B cell (primary cell): ENCODE data around the gene VCL. TPM values are rescaled to one million over a fixed set of nuclear protein-coding genes. Genes with fewer than 3 reads are reported as not detected.

ENCODE experiments used
- ATAC-seq: fragments of 200-7000 bp; cut with Tn5 transposase; one replicate; pipeline ENCODE4 v1.10.0; 2021; ENCODE audit warnings: low read depth, mild to moderate bottlenecking, moderate number of reproducible peaks, moderate library complexity
- CTCF ChIA-PET: fragments of 350-600 bp; sonication (Branson Sonifier 250); formaldehyde crosslinking; loops from one replicate; lab custom pipeline; 2021; ENCODE audit warnings: antibody characterized with exemption, inconsistent platforms; lab: Charles Lee
- POLR2A ChIA-PET: fragments of 350-600 bp; sonication (Branson Sonifier 250); formaldehyde crosslinking; loops from one replicate; lab custom pipeline; 2021; ENCODE audit warnings: antibody characterized with exemption; lab: Charles Lee
- DNase-seq: peaks from one replicate; pipeline ENCODE4 v3.0.0; 2013
- H2AFZ ChIP-seq: 2 replicates; pipeline ENCODE4 v1.6.1; 2012; ENCODE audit warnings: mild to moderate bottlenecking, low read depth, low read length; ENCODE audit not compliant: insufficient read depth, poor library complexity, severe bottlenecking
- H3K27ac ChIP-seq, 2 donors: 1 replicate in 1 of 2; 2 replicates in 1 of 2; pipeline ENCODE4 v1.5.1; 2012 to 2013; ENCODE audit warnings: low read length in 2 of 2, mild to moderate bottlenecking in 2 of 2, moderate library complexity in 1 of 2
- H3K27me3 ChIP-seq, 4 experiments: fragments of 200-600 bp in 1 of 4; sonication (generic) in 1 of 4; replicated peaks in 1 of 4; 1 replicate in 2 of 4; 2 replicates in 2 of 4; pipeline versions ENCODE4 v1.6.1 to v1.7.0; 2013 to 2016; ENCODE audit warnings: low read length in 3 of 4, mild to moderate bottlenecking in 2 of 4, mixed read lengths in 1 of 4, moderate library complexity in 1 of 4; ENCODE audit not compliant: insufficient read depth in 4 of 4, control insufficient read depth in 3 of 4; ENCODE audit errors: control extremely low read depth in 1 of 4
- H3K36me3 ChIP-seq, 2 experiments: replicated peaks in 1 of 2; 1 replicate in 1 of 2; 2 replicates in 1 of 2; pipeline versions ENCODE4 v1.6.1 to v1.7.1; 2013; ENCODE audit warnings: low read length in 1 of 2; ENCODE audit not compliant: insufficient read depth in 2 of 2, control insufficient read depth in 1 of 2; ENCODE audit errors: control extremely low read depth in 1 of 2, extremely low read depth in 1 of 2
- H3K4me1 ChIP-seq, 2 donors: fragments of 200-600 bp in 1 of 2; sonication (generic) in 1 of 2; 1 replicate in 1 of 2; 2 replicates in 1 of 2; pipeline versions ENCODE4 v1.5.1 to v1.6.1; 2013 to 2017; ENCODE audit warnings: low read length in 2 of 2; ENCODE audit not compliant: control insufficient read depth in 2 of 2, insufficient read depth in 2 of 2
- H3K4me2 ChIP-seq: replicated peaks from 2 replicates; pipeline ENCODE3; 2012; ENCODE audit warnings: mild to moderate bottlenecking, low read depth, low read length; ENCODE audit not compliant: poor library complexity, severe bottlenecking
- H3K4me3 ChIP-seq, 5 experiments: fragments of 200-600 bp in 1 of 5; sonication (generic) in 1 of 5; 1 replicate in 3 of 5; 2 replicates in 2 of 5; pipeline versions ENCODE4 v1.5.1 to v1.7.0; 2011 to 2016; ENCODE audit warnings: low read length in 4 of 5, mild to moderate bottlenecking in 4 of 5, low read depth in 2 of 5, control low read depth in 1 of 5, moderate library complexity in 1 of 5; ENCODE audit not compliant: insufficient read depth in 1 of 5; ENCODE audit errors: control extremely low read depth in 1 of 5, extremely low read depth in 1 of 5
- H3K79me2 ChIP-seq: fragments of 200-600 bp; sonication (generic); one replicate; pipeline ENCODE4 v1.6.0; 2016; ENCODE audit warnings: low read length; ENCODE audit not compliant: control insufficient read depth, insufficient read depth
- H3K9ac ChIP-seq: fragments of 200-600 bp; sonication (generic); 2 replicates; pipeline ENCODE4 v1.6.1; 2017; ENCODE audit warnings: mild to moderate bottlenecking, low read length, moderate library complexity
- H3K9me3 ChIP-seq, 3 donors: one replicate each; pipeline versions ENCODE4 v1.6.1 to v1.7.1; 2013; ENCODE audit warnings: low read length in 2 of 3; ENCODE audit not compliant: control insufficient read depth in 2 of 3, insufficient read depth in 1 of 3; ENCODE audit errors: control extremely low read depth in 1 of 3
- H4K20me1 ChIP-seq: 2 replicates; pipeline ENCODE4 v1.6.0; 2012; ENCODE audit warnings: mild to moderate bottlenecking, low read length; ENCODE audit not compliant: insufficient read depth, control insufficient read depth, poor library complexity, severe bottlenecking
- H3K27ac Mint-ChIP-seq: one replicate; pipeline ENCODE4 v1.8.0; 2021; ENCODE audit warnings: mixed read lengths
- H3K27me3 Mint-ChIP-seq: one replicate; pipeline ENCODE4 v1.8.0; 2021; ENCODE audit warnings: mixed read lengths
- H3K4me1 Mint-ChIP-seq: one replicate; pipeline ENCODE4 v1.8.0; 2021; ENCODE audit warnings: mixed read lengths
- H3K4me3 Mint-ChIP-seq: one replicate; pipeline ENCODE4 v1.8.0; 2021; ENCODE audit warnings: mixed read lengths
- H3K9me3 Mint-ChIP-seq: one replicate; pipeline ENCODE4 v1.8.0; 2022; ENCODE audit warnings: mixed read lengths; ENCODE audit not compliant: insufficient read depth
- EZH2 ChIP-seq: IDR thresholded peaks from 2 replicates; pipeline ENCODE4 v1.6.1; 2012; ENCODE audit warnings: borderline replicate concordance, low read depth, mild to moderate bottlenecking, moderate library complexity, low read length; ENCODE audit not compliant: insufficient read depth, poor library complexity, severe bottlenecking
- WGBS: methylation state at CpG from one replicate; pipeline ENCODE4 v1.1.5; 2013; ENCODE audit warnings: missing lambda C conversion rate; ENCODE audit not compliant: insufficient coverage; 5-methylcytosine and 5-hydroxymethylcytosine counted together
- intact Hi-C: fragments of 100-400 bp; cut with micrococcal nuclease; formaldehyde crosslinking; loops from one replicate; pipeline ENCODE4 v1.10.0; 2022
- polyA plus RNA-seq: library from polyadenylated mRNA; depleted of rRNA; stranded (reverse); fragments of >200 nt; gene quantifications from 2 replicates; pipeline ENCODE4 v1.2.3, GENCODE V29; 2012
- total RNA-seq, 2 donors: library from RNA; stranded (reverse); fragments of 120-200 nt in 1 of 2; gene quantifications; 1 replicate in 1 of 2; 2 replicates in 1 of 2; pipeline versions ENCODE4 v1.2.3 to v1.2.4, GENCODE V29; 2013 to 2022
- TF ChIP-seq, protein P1 (sequence below): fragments of 200-600 bp; IDR thresholded peaks from one replicate; pipeline ENCODE4 v1.8.0; 2022; ENCODE audit warnings: antibody characterized with exemption, mild to moderate bottlenecking

The VCL gene
- total and polyA plus RNA-seq, 2 donors (not counting 1 experiment from before 2014, with no cell fraction given): 13.1 to 29.8 TPM

DNA sequence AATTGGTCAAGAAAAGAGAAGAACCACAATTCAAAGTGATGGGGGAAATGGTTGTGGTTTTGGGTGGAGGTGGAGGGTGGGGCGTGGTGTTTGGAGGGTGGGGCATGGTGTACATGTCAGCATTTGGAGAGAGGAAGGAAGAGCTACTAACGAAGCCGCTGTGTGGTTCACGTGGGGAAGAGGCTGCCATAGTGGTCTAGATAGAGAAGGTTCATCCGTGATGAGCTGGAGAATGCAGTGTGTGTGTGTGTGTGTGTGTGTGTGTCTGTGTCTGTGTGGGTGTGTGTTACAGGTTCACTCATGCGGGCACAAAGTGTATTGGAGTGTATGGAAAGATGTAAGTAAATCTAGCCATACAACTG is 6.1 kb upstream of the VCL start:
- H3K9ac ChIP-seq: no peak overlapping the region
- H3K27ac ChIP-seq: no peak overlapping the region
- POLR2A ChIA-PET: interaction anchor here (0.7 to 2.1 kb wide), 3 partner anchors 34 to 66 kb away, joined by 3 to 6 read pairs (median 5); no protein-coding TSS in a partner anchor
- WGBS: 0% methylated on average over 5 of the region's 6 CpGs
- H2AFZ ChIP-seq: peak overlapping the region; percentile 55
- no peaks in the 10 kb centered on the region for H3K79me2 ChIP-seq
- peaks cover 2% of the 10 kb centered on the region for H3K9me3 Mint-ChIP-seq
- no peaks in the 10 kb centered on the region for H3K36me3 ChIP-seq
- H3K27ac Mint-ChIP-seq: peak overlapping the region; percentile 60
- no peaks in the 10 kb centered on the region for H4K20me1 ChIP-seq
- peak overlapping the region; percentile 53 for H3K4me2 ChIP-seq
- intact Hi-C loops: loop anchor here (10.0 kb wide), 2 partner anchors 737 to 1717 kb away; partner anchors contain the start of genes DDIT4 and MRPS16
- H3K4me3 Mint-ChIP-seq: peak overlapping the region; percentile 5
- TF ChIP-seq, protein P1, sequence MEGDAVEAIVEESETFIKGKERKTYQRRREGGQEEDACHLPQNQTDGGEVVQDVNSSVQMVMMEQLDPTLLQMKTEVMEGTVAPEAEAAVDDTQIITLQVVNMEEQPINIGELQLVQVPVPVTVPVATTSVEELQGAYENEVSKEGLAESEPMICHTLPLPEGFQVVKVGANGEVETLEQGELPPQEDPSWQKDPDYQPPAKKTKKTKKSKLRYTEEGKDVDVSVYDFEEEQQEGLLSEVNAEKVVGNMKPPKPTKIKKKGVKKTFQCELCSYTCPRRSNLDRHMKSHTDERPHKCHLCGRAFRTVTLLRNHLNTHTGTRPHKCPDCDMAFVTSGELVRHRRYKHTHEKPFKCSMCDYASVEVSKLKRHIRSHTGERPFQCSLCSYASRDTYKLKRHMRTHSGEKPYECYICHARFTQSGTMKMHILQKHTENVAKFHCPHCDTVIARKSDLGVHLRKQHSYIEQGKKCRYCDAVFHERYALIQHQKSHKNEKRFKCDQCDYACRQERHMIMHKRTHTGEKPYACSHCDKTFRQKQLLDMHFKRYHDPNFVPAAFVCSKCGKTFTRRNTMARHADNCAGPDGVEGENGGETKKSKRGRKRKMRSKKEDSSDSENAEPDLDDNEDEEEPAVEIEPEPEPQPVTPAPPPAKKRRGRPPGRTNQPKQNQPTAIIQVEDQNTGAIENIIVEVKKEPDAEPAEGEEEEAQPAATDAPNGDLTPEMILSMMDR: no peak
- TF ChIP-seq EZH2: no peak
- no peaks in the 10 kb centered on the region for H3K27me3 Mint-ChIP-seq
- no peaks in the 10 kb centered on the region for H3K9me3 ChIP-seq
- H3K27me3 ChIP-seq: no peaks in the 10 kb centered on the region
- H3K4me1 Mint-ChIP-seq: peaks cover 34% of the 10 kb centered on the region
- H3K4me3 ChIP-seq: no peak overlapping the region
- peak; percentile 85 for DNase-seq
- CTCF ChIA-PET: interaction anchor here (0.6 to 2.3 kb wide), 7 partner anchors 9 to 112 kb away, joined by 3 to 12 read pairs (median 5); no protein-coding TSS in a partner anchor
- peaks cover 29 to 32% of the 10 kb centered on the region in 2 donors for H3K4me1 ChIP-seq
- ATAC-seq: peak; percentile 100
